NCI-H524 (cell line): ENCODE results near the gene PSMG3.
"Not testable (repeated sequence)": the region's sequence is repeated elsewhere in the genome, so short reads cannot be mapped to it uniquely, and the experiment has no call there.

Experiments
- DNase-seq, 2 experiments: peaks; one replicate each; lab custom pipeline; 2025; lab: John Stamatoyannopoulos, UW

PSMG3 gene

GRCh38 chr7:1533547-1534329 lies 36.1 kb downstream of the PSMG3 start:
- DNase-seq: no peak

- no peak for DNase-seq
These were observed 36.6 kb downstream of the PSMG3 start for GRCh38 chr7:1533255-1533546.

GRCh38 chr7:1532456-1533254 lies 37.2 kb downstream of the PSMG3 start:
- DNase-seq: no peak

GRCh38 chr7:1531979-1532455 lies 37.8 kb downstream of the PSMG3 start:
- no peak for DNase-seq

- no peak for DNase-seq
These were observed 38.4 kb downstream of the PSMG3 start for GRCh38 chr7:1531263-1531978.

- no peak for DNase-seq
These were observed 38.9 kb downstream of the PSMG3 start for GRCh38 chr7:1530946-1531262.

GRCh38 chr7:1529383-1530116 lies 40.3 kb downstream of the PSMG3 start:
- DNase-seq: no peak

GRCh38 chr7:1526271-1526754 lies 43.5 kb downstream of the PSMG3 start:
- no peak for DNase-seq

- DNase-seq: no peak
These were observed 44.4 kb downstream of the PSMG3 start for GRCh38 chr7:1525409-1525808.

GRCh38 chr7:1523844-1524243 lies 46.0 kb downstream of the PSMG3 start:
- no peak for DNase-seq

- no peak for DNase-seq
These were observed 46.6 kb downstream of the PSMG3 start for GRCh38 chr7:1523208-1523607.

- no peak for DNase-seq
These were observed 48.4 kb downstream of the PSMG3 start for GRCh38 chr7:1521456-1521855.

GRCh38 chr7:1520539-1521234 lies 49.1 kb downstream of the PSMG3 start:
- no peak for DNase-seq

- DNase-seq: not testable (repeated sequence)
These were observed 50.4 kb downstream of the PSMG3 start for GRCh38 chr7:1519322-1519922.
